HepG2 (cell line): Measurements from ENCODE around the gene CCT8. TPM values are rescaled to one million over a fixed set of nuclear protein-coding genes. Genes with fewer than 3 reads are reported as not detected.
A peak's percentile ranks its signal among the peaks of the same experiment; 100 is the strongest.

Experiments
- ARHGAP35 ChIP-seq: sonication (generic); formaldehyde crosslinking; IDR thresholded peaks from 2 replicates; pipeline ENCODE4 v1.9.0; 2022; ENCODE audit warnings: mild to moderate bottlenecking, inconsistent platforms, moderate library complexity, missing genetic modification reagents, borderline replicate concordance
- ARID2 ChIP-seq: sonication (generic); formaldehyde crosslinking; IDR thresholded peaks from 2 replicates; pipeline ENCODE4 v1.8.1; 2022; ENCODE audit warnings: mild to moderate bottlenecking, missing genetic modification reagents, borderline replicate concordance
- CHD4 ChIP-seq: fragments of 200-600 bp; sonication (generic); IDR thresholded peaks from 2 replicates; pipeline ENCODE4 v1.7.0; 2017; ENCODE audit warnings: mild to moderate bottlenecking, low read length, borderline replicate concordance
- CSRNP1 ChIP-seq: sonication (generic); formaldehyde crosslinking; IDR thresholded peaks from 2 replicates; pipeline ENCODE4 v1.8.1; 2023; ENCODE audit warnings: mild to moderate bottlenecking, missing genetic modification reagents
- MIXL1 ChIP-seq: IDR thresholded peaks from 2 replicates; pipeline ENCODE4 v1.6.1; 2016
- MYC ChIP-seq: sonication (generic); formaldehyde crosslinking; IDR thresholded peaks from 2 replicates; pipeline ENCODE4 v1.9.0; 2021; ENCODE audit warnings: missing genetic modification reagents, borderline replicate concordance
- NFIC ChIP-seq: IDR thresholded peaks from 2 replicates; pipeline ENCODE4 v1.6.1; 2012; ENCODE audit warnings: mild to moderate bottlenecking, low read length, inconsistent platforms
- PPARG ChIP-seq: conservative IDR thresholded peaks from 2 replicates; pipeline ENCODE4 v1.6.1; 2016; ENCODE audit warnings: missing biosample characterization, missing genetic modification reagents
- SALL1 ChIP-seq: sonication (generic); formaldehyde crosslinking; IDR thresholded peaks from 2 replicates; pipeline ENCODE4 v1.8.0; 2022; ENCODE audit warnings: mild to moderate bottlenecking, missing genetic modification reagents
- STAG1 ChIP-seq: sonication (generic); formaldehyde crosslinking; IDR thresholded peaks from 2 replicates; pipeline ENCODE4 v1.4.0; 2020; ENCODE audit warnings: missing genetic modification reagents
- TMF1 ChIP-seq: sonication (generic); formaldehyde crosslinking; IDR thresholded peaks from 2 replicates; pipeline ENCODE4 v1.8.1; 2022; ENCODE audit warnings: low read depth, missing genetic modification reagents
- UBTF ChIP-seq: sonication (generic); formaldehyde crosslinking; IDR thresholded peaks from 2 replicates; pipeline ENCODE4 v1.4.0; 2020; ENCODE audit warnings: mild to moderate bottlenecking, missing genetic modification reagents
- ZBTB33 ChIP-seq: sonication (generic); formaldehyde crosslinking; IDR thresholded peaks from 2 replicates; pipeline ENCODE4 v1.4.0; 2020; ENCODE audit warnings: missing genetic modification reagents
- ZFP41 ChIP-seq: sonication (generic); formaldehyde crosslinking; IDR thresholded peaks from 2 replicates; pipeline ENCODE4 v1.4.0; 2020; ENCODE audit warnings: mild to moderate bottlenecking, missing genetic modification reagents, borderline replicate concordance
- ZNF350 ChIP-seq: sonication (generic); formaldehyde crosslinking; IDR thresholded peaks from 2 replicates; pipeline ENCODE4 v1.4.0; 2020; ENCODE audit warnings: mild to moderate bottlenecking, low read depth, missing genetic modification reagents, borderline replicate concordance
- ZNF430 ChIP-seq: sonication (generic); formaldehyde crosslinking; IDR thresholded peaks from 2 replicates; pipeline ENCODE4 v1.9.0; 2021; ENCODE audit warnings: mild to moderate bottlenecking, missing genetic modification reagents
- ZNF451 ChIP-seq: sonication (generic); formaldehyde crosslinking; IDR thresholded peaks from 2 replicates; pipeline ENCODE4 v1.5.0; 2020; ENCODE audit warnings: mild to moderate bottlenecking, missing genetic modification reagents
- ZNF776 ChIP-seq: sonication (generic); formaldehyde crosslinking; IDR thresholded peaks from 2 replicates; pipeline ENCODE4 v1.4.0; 2020; ENCODE audit warnings: mild to moderate bottlenecking, missing genetic modification reagents
- ZSCAN30 ChIP-seq: sonication (generic); formaldehyde crosslinking; IDR thresholded peaks from 2 replicates; pipeline ENCODE4 v1.5.0; 2020; ENCODE audit warnings: mild to moderate bottlenecking, missing genetic modification reagents
- polyA plus RNA-seq, 8 experiments: library from polyadenylated mRNA; depleted of rRNA in 3 of 8; stranded (reverse) in 7 of 8; unstranded in 1 of 8; fragments of >200 nt; fragmentation: Illumina TruSeq in 4 of 8; extraction: Trizol in 4 of 8; gene quantifications; 2 replicates each; pipeline versions ENCODE4 v1.2.1 to v1.2.3, GENCODE V29; 2011 to 2016; ENCODE audit warnings: low read depth in 4 of 8, missing spikeins in 1 of 8, mixed read lengths in 1 of 8; ENCODE audit not compliant: insufficient read depth in 1 of 8
- total RNA-seq, 5 experiments: library from RNA; depleted of rRNA; stranded (reverse); fragments of >200 nt; fragmentation: Illumina TruSeq; extraction: Trizol; gene quantifications; 2 replicates each; pipeline ENCODE4 v1.2.3, GENCODE V29; 2016; ENCODE audit warnings: low read depth in 1 of 5
- TF ChIP-seq, protein P1 (sequence below): sonication (generic); formaldehyde crosslinking; IDR thresholded peaks from 2 replicates; pipeline ENCODE4 v1.5.0; 2020; ENCODE audit warnings: missing genetic modification reagents

CCT8 gene
- total and polyA plus RNA-seq, 2 of the 13 experiments (the other 11 are each of a cell fraction or from before 2014, with no cell fraction given): 127 to 325 TPM

DNA sequence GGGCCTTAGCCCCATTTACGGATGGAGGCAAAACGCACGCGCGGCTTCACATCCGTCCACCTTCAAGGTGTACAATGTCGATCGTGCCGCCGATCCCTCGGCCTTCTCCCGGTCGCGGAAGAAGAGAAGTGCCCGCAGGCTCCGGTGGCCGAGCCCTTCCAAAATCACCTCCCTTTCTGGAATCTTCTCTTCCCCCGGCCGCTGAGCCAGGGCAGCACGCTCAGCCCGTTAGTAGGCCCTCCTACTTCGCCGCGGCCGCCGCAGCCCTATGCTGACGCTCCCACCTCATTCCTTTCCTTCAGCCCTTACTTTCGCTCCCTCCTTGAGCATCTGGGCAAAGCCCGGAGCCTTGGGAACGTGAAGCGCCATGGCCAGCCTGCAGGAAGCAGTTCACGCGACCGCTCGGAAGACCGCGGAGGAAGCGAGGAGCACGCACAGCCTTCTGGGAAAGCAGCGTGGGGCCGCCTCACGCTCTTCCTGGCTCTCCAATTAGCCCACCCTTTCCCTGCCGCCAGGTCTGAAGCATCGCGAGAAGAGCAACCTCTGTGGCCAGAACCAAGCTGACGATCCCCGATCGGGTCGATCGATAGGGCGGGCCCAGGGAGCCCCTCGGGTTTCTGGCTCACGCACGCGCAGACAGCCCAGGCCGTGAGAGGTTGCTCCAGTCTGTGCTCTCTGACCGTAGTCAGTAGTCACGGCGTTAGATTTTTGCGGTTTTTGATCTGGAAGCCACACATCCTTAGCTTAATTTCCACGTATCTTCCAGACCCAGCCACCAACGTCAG lies at the start of gene CCT8 (continued):
- TF ChIP-seq CSRNP1 (CRISPR knock-in tag) (no peak), ARID2 (0 out of 2 replicates have a peak, but pooled peaks have one; percentile 24), ZNF350 (CRISPR knock-in tag) (peak; percentile 90; the same call in 1 of the 2 replicates), CHD4 (no peak), TMF1 (CRISPR knock-in tag) (no peak), ZSCAN30 (no peak), UBTF (peak; percentile 74), NFIC (no peak), ZBTB33 (no peak), STAG1 (CRISPR knock-in tag) (no peak), PPARG (CRISPR knock-in tag) (no peak), ZFP41 (CRISPR knock-in tag) (no peak), MYC (CRISPR knock-in tag) (peak; percentile 98), ZNF451 (CRISPR knock-in tag) (no peak), SALL1 (CRISPR knock-in tag) (peak; percentile 91), ZNF776 (CRISPR knock-in tag) (no peak), MIXL1 (CRISPR knock-in tag) (peak; percentile 95), ARHGAP35 (CRISPR knock-in tag) (no peak; the same call in 1 of the 2 replicates), ZNF430 (CRISPR knock-in tag) (no peak; the same call in 1 of the 2 replicates)
- TF ChIP-seq, protein P1, sequence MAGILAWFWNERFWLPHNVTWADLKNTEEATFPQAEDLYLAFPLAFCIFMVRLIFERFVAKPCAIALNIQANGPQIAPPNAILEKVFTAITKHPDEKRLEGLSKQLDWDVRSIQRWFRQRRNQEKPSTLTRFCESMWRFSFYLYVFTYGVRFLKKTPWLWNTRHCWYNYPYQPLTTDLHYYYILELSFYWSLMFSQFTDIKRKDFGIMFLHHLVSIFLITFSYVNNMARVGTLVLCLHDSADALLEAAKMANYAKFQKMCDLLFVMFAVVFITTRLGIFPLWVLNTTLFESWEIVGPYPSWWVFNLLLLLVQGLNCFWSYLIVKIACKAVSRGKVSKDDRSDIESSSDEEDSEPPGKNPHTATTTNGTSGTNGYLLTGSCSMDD (CRISPR knock-in tag): no peak
